Activated CD4-positive, CD25-positive, alpha-beta regulatory T cell treated with anti-CD3 and anti-CD28 coated beads, Interleukin-2, amount 50 U/mL, for 24 hours (primary cell): ENCODE measurements around the gene NTSR1.

ENCODE experiments used
- ATAC-seq, 2 donors: fragments of 150-1000 bp; cut with Tn5 transposase; one replicate each; pipeline ENCODE4 v1.10.0; 2021; ENCODE audit warnings: mild to moderate bottlenecking in 1 of 2, moderate library complexity in 1 of 2

Gene NTSR1

DNA sequence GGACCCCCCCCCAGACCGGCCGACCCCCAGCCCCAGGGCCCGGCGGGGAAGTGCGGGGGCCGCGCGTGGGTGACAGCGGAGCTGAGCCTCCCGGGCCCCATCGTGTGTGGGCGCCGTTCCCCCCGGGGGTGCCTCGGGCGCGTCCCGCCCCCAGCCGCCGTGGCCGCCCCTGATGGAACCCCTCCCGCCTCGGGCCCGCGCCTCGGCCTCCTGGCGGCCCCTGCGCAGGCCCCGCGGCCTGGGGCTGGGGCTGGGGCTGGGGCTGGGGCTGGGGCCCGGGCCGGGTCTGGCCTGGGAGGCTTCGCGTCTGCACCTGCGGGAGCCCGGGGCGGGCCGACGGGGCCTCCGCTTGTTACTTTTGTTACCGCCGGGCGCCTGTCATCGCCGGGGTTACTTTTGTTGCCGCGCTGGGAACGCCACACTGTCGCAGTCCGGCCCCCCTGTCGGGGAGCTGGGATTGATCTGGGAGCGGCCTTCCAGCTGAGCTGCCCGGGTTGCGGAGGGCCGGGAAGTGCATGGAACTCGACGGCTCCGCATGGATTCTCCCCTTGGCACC is 96.6 kb downstream of the NTSR1 start:
- ATAC-seq: peak; percentile 32 to 36

DNA sequence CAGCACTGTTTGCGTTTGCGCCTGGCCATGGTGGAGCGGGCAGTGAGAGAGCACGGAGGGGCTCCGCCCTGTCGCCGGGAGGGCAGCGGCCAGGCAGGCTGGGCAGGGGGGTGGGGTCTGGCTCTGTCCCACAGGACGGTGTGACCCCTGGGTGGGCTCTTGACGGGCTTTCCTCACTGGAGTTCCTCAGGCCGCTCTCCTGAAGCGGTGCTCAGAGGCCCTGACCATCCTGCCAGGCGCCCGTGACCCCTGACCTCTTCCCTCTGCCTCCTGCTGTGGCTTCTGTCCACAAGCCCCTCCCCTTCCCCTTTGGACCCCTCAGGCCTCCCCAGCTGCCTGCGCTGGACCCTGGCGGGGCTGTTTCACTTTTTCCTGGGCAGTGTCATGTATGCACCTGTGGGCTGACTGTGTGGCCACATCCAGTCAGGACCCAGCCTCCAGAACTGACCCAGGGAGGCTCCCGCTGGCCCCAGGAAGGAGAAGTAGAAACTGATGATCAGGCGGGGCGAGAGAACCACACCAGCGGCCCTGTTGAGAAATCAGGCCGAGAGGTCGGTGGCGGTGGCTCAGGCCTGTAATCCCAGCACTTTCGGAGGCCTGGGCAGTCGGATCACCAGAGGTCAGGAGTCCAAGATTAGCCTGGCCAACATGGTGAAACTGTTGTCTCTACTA is 97.2 kb downstream of the NTSR1 start:
- ATAC-seq: no peak

DNA sequence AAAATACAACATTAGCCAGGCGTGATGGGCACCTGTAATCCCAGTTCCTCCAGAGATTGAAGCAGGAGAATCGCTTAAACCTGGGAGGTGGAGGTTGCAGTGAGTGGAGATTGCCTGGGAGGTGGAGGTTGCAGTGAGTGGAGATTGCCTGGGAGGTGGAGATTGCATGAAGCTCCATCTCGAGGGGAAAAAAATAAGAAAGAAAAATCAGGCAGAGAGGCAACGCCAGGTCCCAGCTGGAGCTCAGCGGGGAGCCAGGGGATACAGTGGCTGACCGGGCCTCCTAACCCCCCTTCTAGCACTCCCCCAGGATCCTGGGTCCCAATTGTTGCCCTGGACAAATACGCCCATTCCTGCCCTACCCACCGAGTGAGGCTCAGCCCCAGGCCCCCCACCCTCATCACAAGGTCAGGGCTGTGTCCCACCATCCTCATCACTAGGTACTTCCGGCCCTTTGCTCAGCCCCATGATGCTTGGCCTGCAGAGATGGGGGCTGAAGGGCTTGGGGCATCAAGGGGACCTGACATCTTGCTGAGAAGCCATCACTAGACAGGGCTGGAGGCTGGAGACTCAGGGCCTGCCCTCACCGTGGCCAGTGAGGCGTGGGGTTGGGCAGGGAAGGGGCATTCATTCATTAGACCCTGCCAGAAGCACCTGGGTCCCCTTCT is 97.9 kb downstream of the NTSR1 start:
- ATAC-seq: no peak

DNA sequence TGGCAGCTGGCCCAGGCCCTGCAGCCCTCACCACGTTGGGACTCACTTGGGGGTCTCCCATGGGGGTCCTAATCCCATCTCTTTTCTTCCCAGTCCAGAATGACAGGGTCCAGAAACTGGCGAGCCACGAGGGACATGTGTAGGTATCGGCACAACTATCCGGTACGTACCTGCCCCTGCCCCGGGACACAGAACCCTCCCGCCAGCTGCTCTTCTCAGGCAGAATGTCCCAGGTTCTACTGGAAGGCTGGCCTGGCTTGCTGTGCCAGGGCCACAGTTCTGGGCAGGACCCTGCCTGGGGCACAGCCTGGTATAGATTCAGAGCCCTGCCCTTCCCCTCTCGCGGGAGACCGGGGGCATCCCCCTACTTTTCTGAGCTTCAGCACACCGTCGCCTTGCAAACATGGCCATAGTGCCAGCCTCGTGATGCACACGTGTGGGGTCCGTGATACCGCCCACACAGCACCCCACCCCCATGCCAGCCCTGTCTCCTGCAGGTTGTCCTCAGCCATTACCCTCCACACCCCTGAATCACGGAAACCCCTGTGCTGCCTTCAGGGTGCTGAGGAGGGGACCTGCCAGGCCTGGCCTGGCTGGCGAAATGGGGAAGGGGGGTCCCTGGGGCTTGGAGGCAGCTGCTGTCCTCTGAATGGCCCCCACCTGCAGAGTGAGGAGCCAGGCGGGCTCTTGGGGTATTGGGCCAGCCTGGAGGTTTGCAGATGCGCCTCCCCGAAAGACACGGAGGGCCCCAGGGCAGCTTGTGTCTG is 99.0 kb downstream of the NTSR1 start:
- no peak for ATAC-seq

DNA sequence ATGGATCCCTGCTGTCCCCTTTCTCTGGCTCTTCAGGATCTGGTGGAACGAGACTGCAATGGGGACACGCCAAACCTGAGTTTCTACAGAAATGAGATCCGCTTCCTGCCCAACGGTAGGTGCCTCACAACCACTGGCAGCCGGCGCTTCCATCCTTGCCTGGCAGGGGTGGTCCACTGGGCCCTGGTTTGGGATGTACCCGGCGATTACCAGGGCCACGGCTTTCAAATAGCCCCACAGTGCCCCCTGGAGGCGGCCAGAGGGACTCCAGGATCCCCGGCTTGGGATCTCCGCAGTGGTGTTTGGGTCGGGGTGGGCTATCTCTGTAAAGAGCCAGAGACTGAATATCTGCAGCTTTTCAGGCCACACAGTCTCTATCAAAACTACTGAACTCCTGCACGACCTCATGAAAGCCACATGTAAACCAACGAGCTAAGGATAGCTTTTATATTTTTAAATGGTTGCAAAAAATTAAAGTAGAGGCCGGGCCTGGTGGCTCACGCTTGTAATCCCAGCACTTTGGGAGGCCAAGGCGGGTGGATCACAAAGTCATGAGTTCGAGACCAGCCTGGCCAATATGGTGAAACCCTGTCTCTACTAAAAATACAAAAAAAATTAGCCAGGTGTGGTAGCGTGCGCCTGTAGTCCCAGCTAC is 99.7 kb downstream of the NTSR1 start:
- peak; percentile 56 to 59 for ATAC-seq

DNA sequence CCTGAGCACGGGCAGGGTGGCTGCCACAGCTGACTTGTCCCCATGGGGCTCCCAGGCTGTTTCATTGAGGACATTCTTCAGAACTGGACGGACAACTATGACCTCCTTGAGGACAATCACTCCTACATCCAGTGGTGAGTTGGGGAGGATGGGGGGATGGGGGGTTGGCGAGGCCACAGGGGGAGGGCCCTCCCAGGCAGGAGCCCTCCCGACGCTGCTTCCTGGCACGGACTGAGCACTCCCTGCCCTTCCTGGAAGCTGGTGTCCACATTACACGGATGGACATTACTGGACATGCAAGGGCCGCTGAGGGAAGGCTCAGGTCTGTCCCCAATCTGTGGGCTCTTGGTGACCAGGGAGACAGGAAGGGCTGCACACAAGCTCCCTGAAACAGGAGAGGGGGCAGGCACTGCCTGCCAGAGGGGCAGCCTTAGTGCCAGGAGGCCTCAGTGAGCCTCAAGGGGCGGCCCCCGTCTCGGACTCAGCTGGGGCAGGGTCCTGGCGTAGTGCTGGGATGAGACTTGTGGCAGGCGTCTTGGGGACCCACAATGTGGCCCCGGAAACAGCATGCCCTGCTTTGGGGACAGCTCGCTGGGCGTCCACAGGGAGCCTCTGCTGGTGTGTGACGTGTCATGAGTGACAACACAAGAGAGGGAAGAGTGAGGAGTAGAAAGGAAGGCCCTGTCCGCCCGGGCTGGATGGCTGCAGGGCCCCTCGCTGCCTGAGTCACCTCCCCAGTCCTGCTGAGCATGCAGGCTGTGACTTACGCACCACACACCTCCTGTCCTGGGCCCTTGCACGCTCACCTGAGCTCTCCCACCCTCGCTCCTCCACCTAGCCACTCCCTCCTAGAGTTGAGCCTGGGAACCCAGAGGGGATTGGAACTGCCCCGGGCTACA is 101.1 kb downstream of the NTSR1 start:
- ATAC-seq: no peak

DNA sequence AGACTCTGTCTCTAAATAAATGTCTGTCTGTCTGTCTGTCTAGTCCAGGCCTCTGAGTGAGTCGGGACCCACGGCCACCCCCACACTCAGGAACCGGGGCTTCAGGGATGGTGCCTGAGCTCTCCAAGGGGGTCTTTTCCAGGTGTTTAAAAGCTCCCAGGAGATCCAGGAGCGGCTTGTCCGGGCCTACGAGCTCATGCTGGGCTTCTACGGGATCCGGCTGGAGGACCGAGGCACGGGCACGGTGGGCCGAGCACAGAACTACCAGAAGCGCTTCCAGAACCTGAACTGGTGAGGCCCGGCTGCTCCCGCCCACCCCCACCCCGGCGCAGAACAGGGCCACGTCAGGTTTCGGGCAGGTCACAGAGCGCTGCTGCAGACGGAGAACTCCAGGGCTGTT is 102.7 kb downstream of the NTSR1 start:
- no peak for ATAC-seq

DNA sequence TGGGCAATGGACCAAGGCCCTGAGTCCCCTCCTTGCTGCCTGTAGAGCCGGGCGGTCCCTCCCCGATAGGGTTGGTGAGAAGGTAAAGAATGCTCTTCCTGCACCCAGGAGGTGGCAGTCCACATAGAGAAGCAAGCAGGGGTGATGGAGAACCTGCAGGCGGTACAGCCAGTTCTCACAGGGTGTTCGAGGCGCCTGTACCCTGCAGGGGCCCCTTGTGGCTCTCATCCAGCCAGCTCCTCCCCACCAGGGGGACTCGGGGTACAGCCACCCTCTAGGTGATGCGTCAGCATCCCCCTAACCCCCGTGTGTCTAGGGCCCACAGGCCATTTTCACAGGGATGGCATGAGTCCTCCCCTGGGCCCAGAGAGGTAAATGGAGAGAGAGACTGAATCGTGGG is 103.1 kb downstream of the NTSR1 start:
- no peak for ATAC-seq
